MCF 10A (cell line): ENCODE measurements around the gene STK24. TPM values are rescaled to one million over a fixed set of nuclear protein-coding genes. Genes with fewer than 3 reads are reported as not detected.

Experiments
- BruUV-seq: library from RNA; stranded (reverse); fragments of 400-500 nt; replicated peaks from 2 replicates; lab custom pipeline; 2021; lab: Mats Ljungman, UMichigan
- CTCF ChIA-PET: fragments of 300-600 bp; sonication (Branson Sonifier 250); formaldehyde crosslinking; extraction: SDS; loops from one replicate; lab custom pipeline; 2021; ENCODE audit warnings: antibody characterized with exemption, inconsistent platforms; lab: Yijun Ruan, JAX
- POLR2A ChIA-PET: fragments of 300-600, 350-650 bp; sonication (Branson Sonifier 250); formaldehyde crosslinking; extraction: SDS; loops from one replicate; lab custom pipeline; 2020; ENCODE audit warnings: antibody characterized with exemption, inconsistent platforms; lab: Yijun Ruan, JAX
- DNase-seq: peaks from one replicate; pipeline ENCODE4 v3.0.0-alpha.2; 2018; ENCODE audit not compliant: unreplicated experiment
- H3K27ac Mint-ChIP-seq: one replicate; pipeline ENCODE4 v1.8.0; 2022; ENCODE audit warnings: mild to moderate bottlenecking, low read depth, mixed read lengths; ENCODE audit not compliant: unreplicated experiment
- H3K27me3 Mint-ChIP-seq: one replicate; pipeline ENCODE4 v1.8.0; 2022; ENCODE audit warnings: mixed read lengths; ENCODE audit not compliant: insufficient read depth, unreplicated experiment
- H3K36me3 Mint-ChIP-seq: one replicate; pipeline ENCODE4 v1.8.0; 2022; ENCODE audit warnings: mild to moderate bottlenecking, moderate library complexity, mixed read lengths; ENCODE audit not compliant: insufficient read depth, unreplicated experiment
- H3K4me1 Mint-ChIP-seq: one replicate; pipeline ENCODE4 v1.8.0; 2022; ENCODE audit warnings: mixed read lengths; ENCODE audit not compliant: insufficient read depth, unreplicated experiment
- H3K4me3 Mint-ChIP-seq: one replicate; pipeline ENCODE4 v1.8.0; 2022; ENCODE audit warnings: mild to moderate bottlenecking, moderate library complexity, mixed read lengths; ENCODE audit not compliant: unreplicated experiment
- H3K9me3 Mint-ChIP-seq: one replicate; pipeline ENCODE4 v1.8.0; 2022; ENCODE audit warnings: mixed read lengths; ENCODE audit not compliant: unreplicated experiment
- CTCF ChIP-seq: fragments of 200-600 bp; IDR thresholded peaks from one replicate; pipeline ENCODE4 v1.8.0; 2022; ENCODE audit warnings: antibody characterized with exemption, mild to moderate bottlenecking; ENCODE audit not compliant: unreplicated experiment
- intact Hi-C: fragments of 100-400 bp; cut with micrococcal nuclease; formaldehyde crosslinking; loops from 2 replicates; pipeline ENCODE4 v1.14.1; 2022
- total RNA-seq: library from RNA; stranded (reverse); gene quantifications from 2 replicates; pipeline ENCODE4 v1.2.3, GENCODE V29; 2022

Gene STK24
- total RNA-seq, 1 experiment from 2014 or later, result 200 TPM

GRCh38 chr13:98397861-98398260 lies 179.0 kb downstream of the STK24 start:
- intact Hi-C loops, result no loop called here
- DNase-seq, result no peak
- TF ChIP-seq CTCF, result no peak
- Mint-ChIP-seq H3K9me3 (no peaks in the 10 kb centered on the region), H3K36me3 (no peaks in the 10 kb centered on the region), H3K27ac (no peak overlapping the region), H3K4me3 (no peak overlapping the region), H3K4me1 (no peaks in the 10 kb centered on the region), H3K27me3 (no peaks in the 10 kb centered on the region)
- POLR2A ChIA-PET, result interaction anchor here (0.6 kb wide), 1 partner anchor 129 kb away, joined by 4 read pairs; no protein-coding TSS in a partner anchor
- CTCF ChIA-PET, result interaction anchor here (0.6 kb wide), 2 partner anchors 68 to 453 kb away, joined by 3 read pairs; no protein-coding TSS in a partner anchor
- no TSS peak for BruUV-seq

GRCh38 chr13:98397221-98397620 lies 179.7 kb downstream of the STK24 start:
- POLR2A ChIA-PET, result no interaction called here
- no peak for TF ChIP-seq CTCF
- Mint-ChIP-seq H3K36me3 (no peaks in the 10 kb centered on the region), H3K27ac (no peak overlapping the region), H3K4me3 (no peak overlapping the region), H3K9me3 (no peaks in the 10 kb centered on the region), H3K4me1 (no peaks in the 10 kb centered on the region), H3K27me3 (no peaks in the 10 kb centered on the region)
- no TSS peak for BruUV-seq
- CTCF ChIA-PET, result interaction anchor here (0.6 kb wide), 1 partner anchor 153 kb away, joined by 3 read pairs; no protein-coding TSS in a partner anchor
- intact Hi-C loops, result no loop called here
- no peak for DNase-seq

GRCh38 chr13:98396071-98396710 lies 180.7 kb downstream of the STK24 start:
- ChIA-PET CTCF (interaction anchor here (0.6 kb wide), 1 partner anchor 152 kb away, joined by 3 read pairs; no protein-coding TSS in a partner anchor), POLR2A (no interaction called here)
- Mint-ChIP-seq H3K9me3 (no peaks in the 10 kb centered on the region), H3K4me1 (no peaks in the 10 kb centered on the region), H3K4me3 (no peak overlapping the region), H3K27me3 (no peaks in the 10 kb centered on the region), H3K36me3 (no peaks in the 10 kb centered on the region), H3K27ac (no peak overlapping the region)
- no peak for DNase-seq
- no TSS peak for BruUV-seq
- no peak for TF ChIP-seq CTCF
- intact Hi-C loops, result no loop called here

Other genes with a start within 250 kb of the STK24 start
- gene SLC15A1, start 175.6 kb upstream of the STK24 start, total RNA-seq, result not detected in 2 replicates